GM12865 (cell line): ENCODE measurements around the gene C16orf74.

ENCODE experiments used
- DNase-seq: peaks from one replicate; pipeline ENCODE4 v3.0.0; 2010; ENCODE audit warnings: low read depth
- H3K4me3 ChIP-seq: 2 replicates; pipeline ENCODE4 v1.5.1; 2011; ENCODE audit warnings: mild to moderate bottlenecking, low read depth, low read length, control low read depth
- CTCF ChIP-seq: IDR thresholded peaks from 2 replicates; pipeline ENCODE4 v1.5.1; 2011; ENCODE audit warnings: low read length, control low read depth, low read depth, inconsistent platforms; ENCODE audit not compliant: insufficient read depth; ENCODE audit errors: missing control alignments

The C16orf74 gene

GRCh38 chr16:85668676-85669424 lies 82.0 kb downstream of the C16orf74 start:
- no peak overlapping the region for H3K4me3 ChIP-seq
- no peak for TF ChIP-seq CTCF
- no peak for DNase-seq

- DNase-seq: no peak
- H3K4me3 ChIP-seq: no peak overlapping the region
- TF ChIP-seq CTCF: no peak
Measured at GRCh38 chr16:85667841-85668413, 83.0 kb downstream of the C16orf74 start.

GRCh38 chr16:85667261-85667660 lies 83.6 kb downstream of the C16orf74 start:
- no peak overlapping the region for H3K4me3 ChIP-seq
- TF ChIP-seq CTCF: no peak
- DNase-seq: no peak

- TF ChIP-seq CTCF: no peak
- no peak for DNase-seq
Measured at GRCh38 chr16:85665929-85666328, 85.0 kb downstream of the C16orf74 start.

GRCh38 chr16:85665373-85665740 lies 85.5 kb downstream of the C16orf74 start:
- no peak overlapping the region for H3K4me3 ChIP-seq
- TF ChIP-seq CTCF: no peak
- DNase-seq: no peak

More at GRCh38 chr16:85665929-85666328, 85.0 kb downstream of the C16orf74 start:
- H3K4me3 ChIP-seq: no peak overlapping the region

GRCh38 chr16:85664580-85665372 lies 86.1 kb downstream of the C16orf74 start:
- TF ChIP-seq CTCF: no peak
- no peak overlapping the region for H3K4me3 ChIP-seq
- DNase-seq: no peak
